ENCODE data around the gene CLTCL1.
A peak's percentile ranks its signal among the peaks of the same experiment; 100 is the strongest.
"Not testable (repeated sequence)": the region's sequence is repeated elsewhere in the genome, so short reads cannot be mapped to it uniquely, and the experiment has no call there.

CLTCL1 gene

DNA sequence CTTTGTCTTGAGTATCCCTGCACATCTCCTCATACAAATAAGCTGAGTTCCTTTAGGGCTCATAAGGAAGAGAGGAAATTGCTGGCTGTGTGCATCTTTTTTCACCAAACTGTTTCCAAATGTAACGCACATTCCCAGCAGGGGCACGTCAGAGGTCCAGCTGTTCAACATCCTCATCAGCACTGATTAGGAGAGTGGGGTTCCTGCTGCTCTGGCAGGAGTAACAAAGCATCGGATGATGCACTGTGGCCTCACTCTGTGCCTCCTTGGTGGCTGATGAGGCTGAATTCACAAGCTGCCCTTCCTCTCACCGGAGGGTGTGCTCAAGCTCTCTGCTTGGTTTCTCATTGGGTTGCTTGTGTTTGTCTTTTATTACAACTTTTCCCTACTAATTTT, 77.4 kb downstream of the CLTCL1 start:
- no peak for DNase-seq

DNA sequence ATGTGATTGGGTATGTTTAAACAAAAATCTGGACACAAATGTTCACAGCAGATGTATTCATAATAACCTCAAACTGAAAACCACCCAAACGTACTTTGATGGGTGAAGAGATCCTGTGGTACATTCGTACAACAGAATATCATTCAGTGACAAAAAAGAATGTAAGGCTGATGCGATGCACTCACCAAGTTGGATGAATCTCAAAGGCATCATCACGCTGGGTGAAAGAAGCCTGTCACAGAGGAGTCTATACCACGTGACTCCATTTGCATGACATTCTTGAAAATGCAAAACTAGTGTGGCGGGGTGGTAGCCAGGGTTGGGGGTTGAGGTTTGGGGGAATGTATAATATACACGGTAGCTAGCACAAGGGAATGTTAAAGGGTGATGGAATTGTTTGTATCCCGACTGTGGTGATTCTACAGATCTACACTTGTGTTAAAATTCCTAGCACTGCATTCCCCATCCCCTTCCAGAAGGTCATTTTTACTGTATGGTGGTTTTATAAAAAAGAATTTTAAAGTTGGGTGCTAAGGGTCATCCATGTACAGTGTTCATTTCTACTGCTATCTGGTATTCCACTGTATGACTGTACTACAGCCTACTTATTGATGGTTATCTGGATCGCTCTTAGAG, 78.0 kb downstream of the CLTCL1 start:
- DNase-seq = no peak

DNA sequence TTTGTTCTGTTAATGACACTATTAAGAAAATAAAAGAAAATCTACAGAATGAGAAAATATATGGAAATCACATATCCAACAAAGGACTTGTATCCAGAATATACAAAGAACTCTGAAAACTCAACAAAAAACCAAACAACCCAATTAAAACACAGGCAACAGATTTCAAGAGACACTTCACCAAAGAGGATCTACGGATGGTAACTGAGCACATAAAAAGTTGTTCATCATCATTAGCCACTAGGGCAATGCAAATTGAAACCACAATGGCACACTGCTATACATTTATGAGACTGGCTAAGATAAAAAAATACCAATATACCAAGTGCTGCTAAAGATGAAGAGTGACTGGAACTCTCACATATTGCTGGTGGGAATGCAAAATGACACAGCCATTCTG, 78.5 kb downstream of the CLTCL1 start:
- no peak for DNase-seq

DNA sequence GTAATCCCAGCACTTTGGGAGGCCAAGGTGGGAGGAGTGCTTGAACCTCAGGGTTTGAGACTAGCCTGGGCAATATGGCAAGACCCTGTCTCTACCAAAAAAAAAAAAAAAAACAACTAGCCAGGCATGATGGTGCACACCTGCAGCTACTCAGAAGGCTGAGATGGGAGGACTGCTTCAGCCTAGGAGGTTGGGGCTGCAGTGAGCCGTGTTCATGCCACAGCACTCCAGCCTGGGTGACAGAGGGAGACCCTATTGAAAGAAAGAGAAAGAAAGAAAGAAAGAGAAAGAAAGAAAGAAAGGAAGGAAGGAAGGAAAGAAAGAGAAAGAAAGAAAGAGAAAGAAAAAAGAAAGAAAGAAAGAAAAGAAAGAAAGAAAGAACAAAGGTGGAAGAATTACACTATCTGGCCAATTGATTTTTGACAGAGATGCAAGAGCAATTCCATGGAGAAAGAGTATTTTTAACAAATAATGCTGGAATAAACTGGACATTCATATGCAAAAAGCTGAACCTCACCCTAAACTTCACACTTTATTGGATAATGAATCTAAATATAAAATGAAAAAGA, 79.1 kb downstream of the CLTCL1 start:
- DNase-seq = no peak

DNA sequence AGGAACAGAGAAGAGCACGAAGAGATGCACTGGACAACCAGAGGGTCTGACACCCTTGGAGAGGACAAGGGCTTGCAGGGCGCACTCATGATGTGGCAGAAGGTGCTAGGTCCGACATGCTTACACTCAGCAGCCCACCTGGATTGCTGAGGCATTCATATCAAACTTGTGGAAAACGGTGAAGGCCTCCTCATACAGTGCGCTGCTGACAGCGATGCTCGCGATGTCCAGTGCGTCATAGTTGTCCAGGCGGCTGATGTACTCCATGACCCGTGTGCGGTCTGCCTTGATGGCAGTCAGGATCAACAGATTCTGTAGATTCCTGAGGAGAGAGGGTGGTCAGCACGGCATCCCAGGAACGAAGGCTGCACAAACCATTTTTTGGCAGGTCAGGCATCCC, 81.3 kb downstream of the CLTCL1 start:
- no peak for DNase-seq

DNA sequence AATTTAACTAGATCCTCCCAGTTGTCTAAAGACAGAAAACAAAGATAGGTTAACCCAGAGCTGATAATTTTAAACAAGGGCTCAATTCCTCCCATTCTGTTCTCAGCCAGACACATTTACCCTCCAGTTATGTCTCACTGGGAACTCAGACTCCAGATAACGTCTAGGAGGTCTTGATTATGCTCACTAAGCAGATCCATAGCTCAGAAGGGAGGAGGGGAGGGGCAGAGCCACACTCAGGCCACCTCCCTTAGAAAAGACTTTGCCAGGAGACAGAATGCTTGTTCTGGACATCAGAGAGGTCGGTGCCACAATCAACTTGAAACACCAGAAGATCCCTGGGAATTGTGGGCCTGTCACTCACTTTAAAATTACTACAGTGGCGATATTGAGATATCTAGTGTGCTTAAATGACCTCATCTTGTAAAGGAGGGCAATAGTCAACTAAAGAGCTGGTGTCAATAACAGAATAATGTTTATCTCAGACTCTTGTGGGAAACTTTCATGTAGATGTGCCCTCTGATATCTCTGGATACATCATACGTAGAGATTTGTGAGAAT, 83.2 kb downstream of the CLTCL1 start:
- DNase-seq = no peak

DNA sequence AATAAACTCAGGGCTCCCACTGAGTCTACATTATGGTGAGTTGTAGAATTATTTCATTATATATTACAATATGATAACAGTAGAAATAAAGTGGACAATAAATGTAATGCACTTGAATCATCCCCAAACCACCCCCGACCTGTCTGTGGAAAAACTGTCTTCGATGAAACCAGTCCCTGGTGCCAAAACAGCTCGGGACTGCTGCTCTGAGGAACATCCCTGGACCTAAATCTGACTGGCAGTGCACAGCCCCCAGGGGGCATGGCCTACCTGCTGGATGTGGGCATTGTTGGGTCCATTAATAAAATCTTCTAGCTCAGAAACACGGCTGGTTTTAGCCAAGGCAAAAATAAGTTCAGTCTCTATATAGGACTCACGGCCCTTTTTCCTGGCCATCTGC, 83.6 kb downstream of the CLTCL1 start:
- no peak for DNase-seq

DNA sequence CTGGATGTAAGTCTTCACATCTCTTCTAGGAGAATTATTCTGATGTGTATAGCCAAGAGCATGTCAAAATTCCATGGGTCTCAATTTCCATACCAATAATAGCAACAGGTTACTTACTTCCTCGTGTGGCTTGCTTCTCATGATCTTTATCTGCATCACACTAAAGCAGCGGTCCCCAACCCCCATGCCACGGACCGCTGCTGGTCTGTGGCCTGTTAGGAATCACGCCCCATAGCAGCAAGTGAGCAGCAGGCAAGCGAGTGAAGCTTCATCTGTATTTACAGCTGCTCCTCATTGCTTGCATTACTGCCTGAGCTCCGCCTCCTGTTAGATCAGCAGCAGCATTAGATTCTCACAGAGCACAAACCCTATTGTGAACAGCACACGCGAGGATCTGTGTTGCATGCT, 84.1 kb downstream of the CLTCL1 start:
- DNase-seq = no peak

DNA sequence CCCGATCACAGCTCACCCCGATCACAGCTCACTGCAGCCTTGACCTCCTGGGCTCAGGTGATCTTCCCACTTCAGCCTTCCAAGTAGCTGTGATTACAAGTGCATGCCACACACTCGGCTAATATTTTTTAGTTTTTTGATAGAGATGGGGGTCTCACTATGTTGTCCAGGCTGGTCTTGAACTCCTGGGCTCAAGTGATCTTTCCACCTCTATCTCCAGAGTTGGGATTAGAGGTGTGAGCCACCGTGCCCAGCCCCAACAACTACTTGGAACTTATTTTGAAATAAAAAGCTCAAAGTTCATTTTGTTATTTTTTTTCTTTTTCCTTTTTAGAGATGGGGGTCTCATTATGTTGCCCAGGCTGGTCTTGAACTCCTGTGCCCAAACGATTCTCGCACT, 85.2 kb downstream of the CLTCL1 start:
- DNase-seq = no peak

DNA sequence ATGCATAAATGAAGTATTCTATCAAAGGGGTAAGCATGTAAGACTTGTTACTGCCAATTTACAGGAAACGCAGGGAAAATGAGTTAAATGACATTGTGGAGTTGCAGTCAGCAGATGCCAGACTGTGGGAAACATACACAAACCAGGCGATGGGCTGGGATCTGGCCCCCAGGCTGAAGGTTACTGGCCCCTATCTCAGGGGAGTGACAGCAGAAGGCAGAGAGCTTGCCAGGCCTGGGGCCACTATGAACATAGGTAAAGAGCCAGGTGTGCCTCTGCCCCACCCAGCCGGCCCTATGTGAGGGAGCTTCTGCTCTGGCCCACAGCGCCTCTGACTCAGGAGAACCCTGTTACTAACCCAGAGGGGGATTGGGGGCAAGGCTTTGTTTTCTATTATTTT, 86.9 kb downstream of the CLTCL1 start:
- DNase-seq = no peak

DNA sequence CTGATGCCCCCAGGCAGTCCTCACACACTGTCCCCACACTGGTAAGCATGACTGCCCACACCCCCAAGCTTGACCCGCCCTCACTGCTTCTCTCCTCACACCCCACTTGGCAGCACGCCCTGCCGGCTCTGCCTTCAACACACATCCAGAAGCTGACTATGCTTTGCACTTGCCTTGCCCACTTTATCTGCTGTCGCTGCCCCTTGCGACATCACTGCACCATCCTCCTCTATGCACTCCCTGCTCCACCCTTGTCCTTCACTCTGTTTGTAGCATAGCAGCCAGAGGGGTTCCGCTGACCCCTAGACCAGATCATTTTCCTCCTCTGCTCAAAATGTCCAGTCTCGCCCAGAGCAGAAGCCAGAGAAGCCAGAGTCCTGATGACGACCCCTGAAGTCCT, 87.7 kb downstream of the CLTCL1 start:
- no peak for DNase-seq

DNA sequence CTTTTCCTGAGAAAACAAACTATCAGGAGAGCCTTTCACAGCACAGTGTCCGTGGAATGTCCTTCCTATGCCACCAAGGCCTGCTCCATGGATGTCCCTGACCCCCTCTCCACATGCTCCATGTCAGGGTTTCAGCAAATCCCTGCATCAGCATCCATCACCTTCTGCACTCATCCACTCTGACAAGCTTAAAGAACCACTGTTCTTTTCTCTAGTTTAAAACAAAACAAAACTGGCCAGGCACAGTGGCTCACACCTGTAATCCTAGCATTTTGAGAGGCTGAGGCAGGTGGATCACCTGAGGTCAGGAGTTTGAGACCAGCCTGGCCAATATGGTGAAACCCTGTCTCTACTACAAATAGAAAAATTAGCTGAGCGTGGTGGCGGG, 88.7 kb downstream of the CLTCL1 start:
- DNase-seq = not testable (repeated sequence)

DNA sequence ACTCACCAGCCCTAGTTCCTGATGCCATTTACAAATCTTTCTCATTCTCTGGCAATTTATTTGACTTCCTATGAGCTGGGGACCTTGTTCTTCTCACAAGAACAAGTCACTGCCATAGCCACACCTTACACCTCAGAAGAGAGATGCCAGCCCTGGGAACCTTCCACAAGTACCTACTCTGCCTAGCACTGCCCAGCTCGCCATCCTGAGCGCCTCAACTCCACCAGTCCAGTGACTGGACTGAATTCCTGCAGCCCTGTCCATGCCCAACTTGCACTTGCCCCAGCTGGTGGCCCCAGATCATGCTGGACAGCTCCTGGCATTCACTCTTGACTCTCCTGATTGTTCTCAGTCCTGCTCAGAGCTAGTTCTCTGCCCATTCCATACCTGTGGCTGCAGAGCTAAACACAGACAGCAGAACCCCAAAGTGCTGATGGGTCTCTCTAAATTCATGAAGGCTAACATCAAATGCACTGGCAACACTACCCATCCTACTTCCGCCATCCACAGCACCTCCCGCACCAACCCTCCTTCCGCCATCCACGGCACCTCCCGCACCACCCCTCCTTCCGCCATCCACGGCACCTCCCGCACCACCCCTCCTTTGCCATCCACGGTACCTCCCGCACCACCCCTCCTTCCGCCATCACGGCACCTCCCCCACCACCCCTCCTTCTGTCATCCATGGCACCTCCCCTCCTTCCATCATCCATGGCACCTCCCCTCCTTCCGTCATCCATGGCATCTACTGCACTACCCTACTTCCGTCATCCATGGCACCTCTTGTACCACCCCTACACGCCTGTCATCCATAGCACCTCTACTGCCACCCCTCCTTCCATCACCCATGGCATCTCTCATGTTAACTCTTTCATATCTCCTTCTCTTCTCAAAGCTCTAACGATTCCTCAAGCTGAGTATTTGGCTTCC, 89.4 kb downstream of the CLTCL1 start:
- no peak for DNase-seq

DNA sequence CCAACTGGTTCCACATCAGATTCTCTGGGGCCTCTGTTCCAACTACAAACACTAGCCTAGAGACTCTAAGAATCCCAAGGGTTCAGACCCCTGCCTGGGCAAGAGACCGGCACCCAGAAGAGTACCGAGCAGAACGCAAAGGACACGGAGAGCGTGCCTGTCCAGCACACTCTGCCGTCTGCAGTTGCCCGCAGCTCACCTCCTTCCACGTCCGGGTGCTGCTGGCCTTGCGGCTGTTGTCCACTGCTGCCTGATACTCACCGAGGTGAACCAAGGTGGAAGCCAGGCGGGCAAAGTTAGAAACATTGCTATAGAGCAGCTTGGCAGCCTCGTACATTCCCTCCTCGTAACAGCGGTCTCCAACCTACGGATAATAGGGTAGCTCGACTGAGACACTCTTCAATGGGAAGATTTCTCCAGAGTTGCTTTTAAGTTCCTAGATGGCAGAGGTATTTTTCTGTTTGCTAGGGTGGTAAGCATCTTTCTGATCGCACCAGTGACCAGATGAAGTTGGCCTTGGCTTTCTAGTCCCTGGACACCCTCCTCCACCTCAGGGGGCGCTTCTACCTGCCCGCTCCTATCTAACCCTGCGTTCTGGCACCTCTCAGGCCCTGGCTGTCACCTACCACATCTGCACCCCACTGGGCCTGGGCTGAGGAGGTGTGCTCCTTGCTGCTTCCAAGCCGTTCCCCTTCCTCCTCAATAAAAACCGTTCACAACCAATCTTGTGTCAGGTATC, 90.2 kb downstream of the CLTCL1 start:
- no peak for DNase-seq

DNA sequence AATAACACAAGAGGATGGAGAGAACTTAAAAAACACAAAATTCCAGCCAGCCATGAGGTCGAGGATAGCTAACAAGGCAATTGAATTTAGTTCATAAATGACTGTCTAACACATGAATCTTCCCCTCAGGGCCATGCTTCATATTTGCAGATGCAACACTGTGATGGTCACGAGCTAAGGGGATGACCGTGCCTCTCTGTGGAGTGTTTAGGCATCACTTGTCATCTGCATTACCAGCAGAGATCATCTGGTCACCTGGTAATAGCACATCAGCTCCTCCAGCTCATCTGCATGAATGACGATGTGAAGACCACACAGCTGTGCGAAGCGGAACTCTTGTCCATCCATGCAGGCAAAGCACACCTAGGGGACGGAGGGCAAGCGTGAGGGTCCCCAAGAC, 92.0 kb downstream of the CLTCL1 start:
- DNase-seq = no peak

DNA sequence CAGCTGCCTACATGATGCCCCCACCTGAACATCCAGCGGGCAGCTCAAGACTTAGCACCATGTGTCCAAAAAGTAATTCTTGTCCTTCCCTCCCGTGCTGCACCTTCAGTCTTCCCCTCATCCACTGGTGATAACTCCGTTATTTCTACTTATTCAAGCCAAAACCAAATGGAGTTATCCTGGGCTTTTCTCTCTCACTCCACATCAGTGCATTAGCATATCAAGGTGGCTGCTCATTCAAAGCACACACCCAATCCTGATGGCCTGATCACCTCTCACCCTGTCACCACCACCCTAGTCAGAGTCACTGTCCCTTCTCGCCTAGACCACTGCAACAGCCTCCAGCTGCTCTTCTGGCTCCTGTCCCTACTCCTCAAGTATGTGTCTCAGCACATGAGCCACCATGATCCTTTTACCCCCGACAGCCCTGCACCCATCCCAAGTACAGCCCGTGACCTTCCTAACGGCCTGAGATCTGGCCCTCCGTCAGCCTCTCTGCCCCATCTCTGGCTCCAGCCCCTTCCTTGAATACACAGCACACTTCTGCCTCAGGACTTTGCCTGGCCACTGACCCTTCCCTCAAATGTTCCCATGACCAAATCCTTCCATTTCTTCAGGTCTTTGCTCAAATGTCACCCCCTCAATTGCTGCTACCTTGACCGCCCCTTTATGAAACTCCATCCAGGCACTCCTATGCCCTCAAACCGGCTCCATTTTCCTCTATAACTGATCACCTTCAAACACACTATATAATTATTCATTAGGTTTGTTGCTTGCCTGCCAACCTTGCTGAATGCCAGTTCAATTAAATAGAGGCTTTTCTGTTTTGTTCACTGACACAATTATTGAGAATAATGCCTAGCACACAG, 93.3 kb downstream of the CLTCL1 start:
- DNase-seq = no peak

DNA sequence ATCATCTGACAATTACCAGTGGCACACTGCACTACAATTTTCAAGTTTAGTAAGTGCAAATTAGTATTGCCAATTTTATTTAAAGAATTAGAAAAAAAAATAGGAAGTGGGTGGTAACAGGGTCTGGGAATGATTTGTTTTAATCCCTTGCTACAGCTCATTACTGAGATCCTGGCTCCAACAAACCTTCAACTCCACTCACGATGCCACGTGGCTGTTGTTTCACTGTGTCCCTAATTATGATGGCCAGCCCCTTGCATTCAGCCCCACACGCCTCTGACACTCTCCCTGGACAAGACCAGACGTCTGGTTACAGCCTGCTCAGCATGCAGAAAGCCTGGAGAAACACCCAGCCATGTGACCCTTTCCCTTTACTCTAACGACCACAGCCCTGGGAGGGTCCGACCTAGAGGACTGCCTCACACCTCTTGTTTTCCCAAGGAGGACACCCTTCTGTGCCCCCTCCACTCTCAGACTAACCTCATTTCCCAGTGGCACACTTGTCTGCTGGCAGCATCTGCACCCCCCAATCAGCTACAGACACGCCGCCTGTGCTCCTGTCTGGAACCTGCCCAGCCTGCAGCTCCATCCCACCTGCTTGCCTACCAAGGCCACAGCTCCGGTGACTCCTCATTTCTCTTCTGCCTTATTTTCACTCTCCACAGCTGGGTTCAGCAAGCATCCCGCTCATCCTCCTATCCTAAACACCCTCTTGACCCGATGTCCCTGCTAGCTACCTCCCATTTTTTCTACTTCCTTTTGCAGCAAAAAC, 94.5 kb downstream of the CLTCL1 start:
- DNase-seq = no peak

DNA sequence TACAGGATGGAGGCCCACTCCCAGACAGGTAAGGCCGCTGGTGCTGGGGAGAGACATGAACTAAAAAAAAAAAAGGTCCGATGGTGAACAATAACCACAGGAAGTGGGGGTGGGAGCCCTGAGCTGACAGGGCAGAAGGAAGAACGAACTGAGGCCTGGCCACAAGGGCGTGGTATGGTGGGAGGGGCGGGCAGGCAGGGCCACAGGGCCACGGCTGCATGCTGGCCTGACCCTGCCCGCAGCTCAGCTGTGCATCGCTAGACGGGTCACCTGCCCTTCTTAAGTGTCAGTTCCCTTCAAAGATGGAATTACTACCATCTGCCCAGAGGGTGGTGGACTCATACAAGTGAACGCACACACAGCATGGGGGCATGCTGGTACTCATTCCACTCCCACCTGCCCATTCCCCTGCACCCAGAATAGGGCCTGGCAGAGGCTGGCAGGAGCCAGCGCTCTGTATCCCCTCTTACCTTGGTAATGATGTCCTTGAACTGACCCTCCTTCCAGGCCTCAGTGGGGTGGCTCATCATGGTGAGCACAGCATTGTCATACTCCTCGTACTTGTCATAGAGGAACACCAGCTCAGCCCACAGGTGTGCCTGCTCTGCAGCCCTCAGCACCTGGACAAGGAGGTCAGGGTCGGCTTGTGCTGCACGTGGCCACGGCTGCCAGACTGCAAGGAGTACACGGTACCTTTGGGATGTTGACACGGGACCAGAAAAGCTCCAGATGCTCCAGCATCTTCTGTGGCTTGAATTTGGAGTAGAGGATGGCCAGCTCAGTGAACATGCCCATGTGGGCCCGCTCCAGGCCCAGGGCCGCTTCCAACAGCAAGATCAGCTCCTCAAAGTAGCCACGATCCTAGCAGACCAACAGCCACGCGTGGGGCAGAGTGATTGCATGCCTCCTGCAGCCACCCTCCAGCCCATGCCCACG, 95.5 kb downstream of the CLTCL1 start:
- DNase-seq = no peak

DNA sequence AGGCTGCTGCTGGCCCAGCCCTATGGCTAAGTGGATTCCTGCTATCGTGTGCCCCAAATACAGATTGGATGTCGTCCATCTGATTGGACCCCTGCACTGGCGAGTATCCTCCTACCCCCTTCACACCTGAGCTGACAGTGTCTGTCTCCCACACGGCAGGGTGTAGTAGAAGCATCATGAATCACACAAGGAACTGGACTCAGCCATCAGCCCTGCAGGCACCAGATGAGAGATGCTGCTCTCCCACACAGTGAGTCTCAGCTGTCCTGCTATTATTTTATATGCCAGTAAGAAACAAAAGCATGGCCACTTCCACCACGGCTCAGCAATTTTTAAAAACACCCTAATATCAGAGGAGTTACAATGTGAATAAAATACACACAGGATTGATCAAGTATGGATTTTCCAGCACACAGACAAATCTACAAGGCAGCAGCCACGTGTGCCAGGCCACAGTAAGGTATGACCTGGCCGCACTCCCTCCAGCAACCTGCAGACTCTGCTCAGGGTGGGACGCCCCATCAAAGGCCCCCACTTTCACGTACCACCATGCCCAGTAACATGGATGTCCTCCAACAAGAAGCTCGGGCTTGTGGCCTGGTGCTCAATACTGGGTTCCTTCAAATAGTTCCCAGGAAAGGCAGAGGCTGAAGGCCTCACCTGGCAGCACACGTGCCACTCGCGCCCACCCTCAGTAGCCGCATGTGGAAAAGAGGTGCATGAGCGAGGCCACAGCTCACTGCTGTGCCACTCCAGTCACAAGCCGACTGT, 96.6 kb downstream of the CLTCL1 start:
- DNase-seq = peak; percentile 8

All from kidney glomerular epithelial cell (primary cell).